Measurements from ENCODE around the gene SEMA4B.

Gene SEMA4B

DNA sequence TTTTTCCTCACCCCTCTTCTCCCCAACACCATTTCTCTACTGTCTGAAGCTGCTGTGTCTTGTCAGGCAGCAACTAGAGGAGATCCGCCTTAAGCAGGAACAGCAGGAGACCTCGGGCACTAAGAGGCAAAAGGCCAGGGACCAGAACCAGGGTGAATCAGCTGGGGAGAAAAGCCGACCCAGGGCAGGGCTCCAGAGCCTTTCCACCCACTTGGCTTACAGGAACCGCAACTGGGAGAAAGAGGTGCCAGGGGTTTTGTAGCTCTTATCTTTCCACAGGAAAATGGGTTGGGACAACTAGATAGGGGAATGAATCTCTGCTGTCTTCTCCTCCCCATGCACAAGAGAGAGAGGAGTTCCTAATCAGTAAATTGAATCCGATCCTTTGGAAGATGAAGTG lies 61.3 kb downstream of the SEMA4B start:
- H3K18ac ChIP-seq (ENCODE audit: low read length), result no peak overlapping the region
- no peak overlapping the region for H3K56ac ChIP-seq (ENCODE audit: low read length)
- H3K79me2 ChIP-seq (ENCODE audit: control insufficient read depth, insufficient read depth, low read length), result peaks cover 16% of the 10 kb centered on the region
- no peak overlapping the region for H3K23ac ChIP-seq (ENCODE audit: low read length)
- H4K8ac ChIP-seq (ENCODE audit: low read depth, low read length), result no peak overlapping the region
- no peak overlapping the region for H2BK15ac ChIP-seq (replicated peaks; ENCODE audit: low read depth)
- H2AK5ac ChIP-seq (ENCODE audit: low read length), result no peak overlapping the region
- H2BK5ac ChIP-seq (ENCODE audit: low read length), result no peak overlapping the region
- H3K4me1 ChIP-seq (ENCODE audit: control insufficient read depth, low read depth, low read length), result peaks cover 7% of the 10 kb centered on the region
- H3K27me3 ChIP-seq (ENCODE audit: insufficient read depth, low read length, poor library complexity), result no peaks in the 10 kb centered on the region
- peaks cover 3% of the 10 kb centered on the region for H3K79me1 ChIP-seq (ENCODE audit: low read length)
- H3K27ac ChIP-seq (ENCODE audit: low read depth, low read length), result no peak overlapping the region
- H3K36me3 ChIP-seq (ENCODE audit: control insufficient read depth, insufficient read depth, low read length), result no peaks in the 10 kb centered on the region
- no peak overlapping the region for H4K5ac ChIP-seq (ENCODE audit: low read length)
- no peak for DNase-seq
- no peak overlapping the region for H3K9ac ChIP-seq (ENCODE audit: low read length)
- H3K4ac ChIP-seq (ENCODE audit: low read depth, low read length), result no peak overlapping the region
- no peak overlapping the region for H3K4me2 ChIP-seq (ENCODE audit: low read length)
- no CpG with 5 or more reads among the region's 5 CpGs for WGBS (ENCODE audit: extremely low coverage, insufficient coverage, low lambda C conversion rate)
- no peak overlapping the region for H2BK120ac ChIP-seq (ENCODE audit: low read depth, low read length)
- H3K4me3 ChIP-seq (ENCODE audit: low read length), result no peak overlapping the region

DNA sequence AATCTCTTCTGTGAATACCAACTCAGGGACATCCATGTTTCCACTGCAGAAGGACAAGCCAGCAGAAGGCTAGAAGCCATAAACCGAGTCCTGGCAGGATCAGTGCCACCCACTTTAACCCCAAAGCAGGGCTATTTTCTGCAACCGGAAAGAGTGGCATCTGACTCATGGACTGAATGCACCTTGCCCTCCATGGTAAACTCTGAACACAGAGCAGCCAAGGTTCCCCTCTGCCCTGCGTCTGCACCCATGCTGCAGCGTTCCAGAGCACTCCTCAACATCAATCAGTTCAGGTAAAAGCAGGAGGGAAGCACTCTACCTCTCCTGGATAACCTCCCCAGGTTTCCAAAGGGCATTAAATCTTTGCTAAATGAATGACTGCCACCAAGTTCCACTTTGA lies 63.5 kb downstream of the SEMA4B start:
- H2BK15ac ChIP-seq (replicated peaks; ENCODE audit: low read depth), result no peak overlapping the region
- peak overlapping the region; percentile 28 for H3K4ac ChIP-seq (ENCODE audit: low read depth, low read length)
- peak overlapping the region; percentile 91 for H3K27ac ChIP-seq (ENCODE audit: low read depth, low read length)
- WGBS (ENCODE audit: extremely low coverage, insufficient coverage, low lambda C conversion rate), result no CpG with 5 or more reads among the region's 4 CpGs
- H3K4me3 ChIP-seq (ENCODE audit: low read length), result peak overlapping the region; percentile 94
- no peak overlapping the region for H2BK5ac ChIP-seq (ENCODE audit: low read length)
- no peaks in the 10 kb centered on the region for H3K27me3 ChIP-seq (ENCODE audit: insufficient read depth, low read length, poor library complexity)
- no peak overlapping the region for H3K18ac ChIP-seq (ENCODE audit: low read length)
- H3K9ac ChIP-seq (ENCODE audit: low read length), result peak overlapping the region; percentile 95
- no peak for DNase-seq
- peak overlapping the region; percentile 97 for H3K56ac ChIP-seq (ENCODE audit: low read length)
- H3K36me3 ChIP-seq (ENCODE audit: control insufficient read depth, insufficient read depth, low read length), result no peaks in the 10 kb centered on the region
- peak overlapping the region; percentile 24 for H3K23ac ChIP-seq (ENCODE audit: low read length)
- H3K79me2 ChIP-seq (ENCODE audit: control insufficient read depth, insufficient read depth, low read length), result peaks cover 32% of the 10 kb centered on the region
- H4K5ac ChIP-seq (ENCODE audit: low read length), result peak overlapping the region; percentile 97
- H4K8ac ChIP-seq (ENCODE audit: low read depth, low read length), result no peak overlapping the region
- H2BK120ac ChIP-seq (ENCODE audit: low read depth, low read length), result no peak overlapping the region
- peak overlapping the region; percentile 94 for H3K4me2 ChIP-seq (ENCODE audit: low read length)
- peak overlapping the region; percentile 98 for H2AK5ac ChIP-seq (ENCODE audit: low read length)
- H3K79me1 ChIP-seq (ENCODE audit: low read length), result peaks cover 8% of the 10 kb centered on the region
- H3K4me1 ChIP-seq (ENCODE audit: control insufficient read depth, low read depth, low read length), result peaks cover 11% of the 10 kb centered on the region

DNA sequence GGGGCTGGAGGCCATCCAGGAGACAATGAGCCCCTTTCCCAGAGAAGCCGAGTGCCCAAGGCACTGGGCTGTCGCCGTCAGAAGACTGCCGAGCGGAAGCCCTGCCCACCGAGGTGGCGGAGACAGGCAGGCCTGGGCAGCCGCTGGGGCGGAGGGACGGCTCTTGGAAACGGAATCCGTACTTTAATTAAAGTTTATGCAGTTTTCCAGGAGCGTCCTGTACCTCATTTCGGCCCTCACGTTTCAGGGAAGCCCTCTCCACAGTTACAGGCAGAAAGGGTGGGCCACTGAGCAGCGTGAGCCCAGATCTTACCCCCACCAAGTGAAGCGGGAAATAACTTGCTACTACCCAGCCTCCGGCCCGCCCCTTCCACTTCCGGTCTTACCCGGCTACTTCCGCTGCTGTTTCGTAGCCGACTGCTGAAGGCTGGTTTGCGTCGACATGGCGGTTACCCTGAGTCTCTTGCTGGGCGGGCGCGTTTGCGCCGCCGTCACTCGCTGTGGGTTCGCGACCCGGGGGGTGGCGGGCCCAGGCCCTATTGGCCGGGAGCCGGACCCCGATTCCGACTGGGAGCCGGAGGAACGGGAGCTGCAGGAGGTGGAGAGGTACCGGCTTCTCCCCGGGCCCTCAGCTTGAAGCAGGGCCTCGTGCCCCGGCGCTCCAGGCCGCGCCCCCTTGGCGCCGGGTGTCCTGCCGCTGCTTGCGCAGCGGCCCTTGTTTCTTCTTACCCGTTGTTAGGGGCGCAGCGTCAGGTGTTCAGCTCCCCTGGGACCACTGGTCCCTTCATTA lies 64.3 kb downstream of the SEMA4B start, which contains the start of gene NGRN:
TSS of gene NGRN (plus strand) at position 402 of the 790 bp plus-strand sequence. CDS start at position 443, 41 bp downstream.
- Histone ChIP-seq H3K27ac (ENCODE audit: low read depth, low read length) (peak within 1 kb of the TSS; percentile 91), H3K4me2 (ENCODE audit: low read length) (peak within 1 kb of the TSS; percentile 94), H2BK120ac (ENCODE audit: low read depth, low read length) (no peak within 1 kb of the TSS), H3K4me1 (ENCODE audit: control insufficient read depth, low read depth, low read length) (peaks cover 11% of the 10 kb centered on the region), H2AK5ac (ENCODE audit: low read length) (peak within 1 kb of the TSS; percentile 98), H3K9ac (ENCODE audit: low read length) (peak within 1 kb of the TSS; percentile 95), H3K23ac (ENCODE audit: low read length) (peak within 1 kb of the TSS; percentile 80), H2BK15ac (replicated peaks; ENCODE audit: low read depth) (no peak within 1 kb of the TSS), H3K79me2 (ENCODE audit: control insufficient read depth, insufficient read depth, low read length) (peaks cover 40% of the 10 kb centered on the region), H3K4me3 (ENCODE audit: low read length) (peak within 1 kb of the TSS; percentile 94), H4K8ac (ENCODE audit: low read depth, low read length) (no peak within 1 kb of the TSS), H4K5ac (ENCODE audit: low read length) (peak within 1 kb of the TSS; percentile 97), H3K36me3 (ENCODE audit: control insufficient read depth, insufficient read depth, low read length) (peaks cover 3% of the 10 kb centered on the region), H3K79me1 (ENCODE audit: low read length) (peaks cover 15% of the 10 kb centered on the region), H3K56ac (ENCODE audit: low read length) (peak within 1 kb of the TSS; percentile 97), H2BK5ac (ENCODE audit: low read length) (peak within 1 kb of the TSS; percentile 80), H3K27me3 (ENCODE audit: insufficient read depth, low read length, poor library complexity) (no peaks in the 10 kb centered on the region), H3K18ac (ENCODE audit: low read length) (peak within 1 kb of the TSS; percentile 85), H3K4ac (ENCODE audit: low read depth, low read length) (peak within 1 kb of the TSS; percentile 65)
- no CpG with 5 or more reads among the region's 59 CpGs for WGBS (ENCODE audit: extremely low coverage, insufficient coverage, low lambda C conversion rate)
- peak; percentile 97 for DNase-seq

DNA sequence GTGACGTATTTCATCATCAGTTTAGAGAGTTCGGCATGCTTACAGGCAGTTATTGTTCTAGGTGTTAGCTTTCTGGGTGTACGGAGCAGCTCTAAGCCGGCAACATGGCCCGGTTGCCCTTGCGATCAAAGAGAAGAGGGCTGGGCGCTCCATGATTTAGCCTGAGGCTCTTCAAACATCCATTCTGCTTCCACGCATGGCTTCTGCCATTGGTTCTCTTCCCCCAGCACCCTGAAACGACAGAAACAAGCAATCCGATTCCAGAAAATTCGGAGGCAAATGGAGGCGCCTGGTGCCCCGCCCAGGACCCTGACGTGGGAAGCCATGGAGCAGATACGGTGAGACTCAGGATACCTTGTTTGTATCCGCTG lies 64.9 kb downstream of the SEMA4B start:
- DNase-seq, result peak; percentile 82
- Histone ChIP-seq H3K4me1 (ENCODE audit: control insufficient read depth, low read depth, low read length) (peaks cover 11% of the 10 kb centered on the region), H2BK15ac (replicated peaks; ENCODE audit: low read depth) (no peak overlapping the region), H3K27me3 (ENCODE audit: insufficient read depth, low read length, poor library complexity) (no peaks in the 10 kb centered on the region), H4K8ac (ENCODE audit: low read depth, low read length) (no peak overlapping the region), H3K79me1 (ENCODE audit: low read length) (peaks cover 18% of the 10 kb centered on the region), H3K56ac (ENCODE audit: low read length) (peak overlapping the region; percentile 97), H3K4ac (ENCODE audit: low read depth, low read length) (peak overlapping the region; percentile 65), H3K18ac (ENCODE audit: low read length) (peak overlapping the region; percentile 85), H3K79me2 (ENCODE audit: control insufficient read depth, insufficient read depth, low read length) (peaks cover 45% of the 10 kb centered on the region), H2BK5ac (ENCODE audit: low read length) (peak overlapping the region; percentile 71), H3K23ac (ENCODE audit: low read length) (no peak overlapping the region), H3K4me3 (ENCODE audit: low read length) (peak overlapping the region; percentile 94), H3K9ac (ENCODE audit: low read length) (peak overlapping the region; percentile 95), H3K27ac (ENCODE audit: low read depth, low read length) (peak overlapping the region; percentile 86), H3K4me2 (ENCODE audit: low read length) (peak overlapping the region; percentile 72), H2BK120ac (ENCODE audit: low read depth, low read length) (no peak overlapping the region), H3K36me3 (ENCODE audit: control insufficient read depth, insufficient read depth, low read length) (peaks cover 4% of the 10 kb centered on the region), H2AK5ac (ENCODE audit: low read length) (peak overlapping the region; percentile 48), H4K5ac (ENCODE audit: low read length) (no peak overlapping the region)
- WGBS (ENCODE audit: extremely low coverage, insufficient coverage, low lambda C conversion rate), result no CpG with 5 or more reads among the region's 16 CpGs

DNA sequence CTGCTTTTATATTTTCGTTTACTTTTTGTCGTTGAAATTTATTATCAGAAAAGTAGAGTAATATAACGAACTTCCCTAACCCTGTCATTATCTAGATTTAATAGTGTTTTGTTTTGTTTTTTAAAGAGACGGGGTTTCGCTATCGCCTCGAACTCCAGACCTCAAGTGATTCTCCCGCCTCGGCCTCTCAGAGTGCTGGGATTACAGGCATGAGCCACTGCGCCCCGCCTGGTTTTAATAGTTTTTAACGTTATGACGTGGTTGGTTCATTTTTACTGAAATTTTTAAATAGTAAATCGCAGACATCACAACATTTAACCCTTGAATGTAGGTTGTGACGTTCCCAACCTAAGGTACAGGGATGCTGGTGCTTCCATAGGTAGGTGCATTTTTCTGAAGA lies 65.4 kb downstream of the SEMA4B start:
- H2BK15ac ChIP-seq (replicated peaks; ENCODE audit: low read depth), result no peak overlapping the region
- no peak overlapping the region for H3K18ac ChIP-seq (ENCODE audit: low read length)
- no peak overlapping the region for H4K8ac ChIP-seq (ENCODE audit: low read depth, low read length)
- WGBS (ENCODE audit: extremely low coverage, insufficient coverage, low lambda C conversion rate), result no CpG with 5 or more reads among the region's 15 CpGs
- H3K27me3 ChIP-seq (ENCODE audit: insufficient read depth, low read length, poor library complexity), result no peaks in the 10 kb centered on the region
- H2BK5ac ChIP-seq (ENCODE audit: low read length), result no peak overlapping the region
- H3K4me2 ChIP-seq (ENCODE audit: low read length), result peak overlapping the region; percentile 80
- peaks cover 20% of the 10 kb centered on the region for H3K79me1 ChIP-seq (ENCODE audit: low read length)
- peak overlapping the region; percentile 95 for H3K9ac ChIP-seq (ENCODE audit: low read length)
- no peak overlapping the region for H3K27ac ChIP-seq (ENCODE audit: low read depth, low read length)
- H3K36me3 ChIP-seq (ENCODE audit: control insufficient read depth, insufficient read depth, low read length), result peaks cover 8% of the 10 kb centered on the region
- peaks cover 11% of the 10 kb centered on the region for H3K4me1 ChIP-seq (ENCODE audit: control insufficient read depth, low read depth, low read length)
- no peak overlapping the region for H2AK5ac ChIP-seq (ENCODE audit: low read length)
- peak overlapping the region; percentile 97 for H3K56ac ChIP-seq (ENCODE audit: low read length)
- DNase-seq, result no peak
- H3K4me3 ChIP-seq (ENCODE audit: low read length), result peak overlapping the region; percentile 94
- H3K4ac ChIP-seq (ENCODE audit: low read depth, low read length), result no peak overlapping the region
- no peak overlapping the region for H4K5ac ChIP-seq (ENCODE audit: low read length)
- no peak overlapping the region for H3K23ac ChIP-seq (ENCODE audit: low read length)
- H2BK120ac ChIP-seq (ENCODE audit: low read depth, low read length), result no peak overlapping the region
- peaks cover 49% of the 10 kb centered on the region for H3K79me2 ChIP-seq (ENCODE audit: control insufficient read depth, insufficient read depth, low read length)
